Gastroesophageal sphincter (tissue), 4 donors: Measurements from ENCODE around the gene PIP5KL1. TPM values are rescaled to one million over a fixed set of nuclear protein-coding genes. Genes with fewer than 3 reads are reported as not detected.

Source experiments
- ATAC-seq: fragments of 150-250 bp; one replicate; pipeline ENCODE4 v1.9.1; 2016; ENCODE audit warnings: mild to moderate bottlenecking, moderate library complexity
- H3K27ac ChIP-seq, 4 donors: fragments of 200-600 bp; sonication (generic) in 3 of 4; 1 replicate in 3 of 4; 2 replicates in 1 of 4; pipeline ENCODE4 v1.5.1; 2016 to 2019
- H3K27me3 ChIP-seq: fragments of 200-600 bp; sonication (generic); one replicate; pipeline ENCODE4 v1.5.1; 2019
- H3K36me3 ChIP-seq, 2 donors: fragments of 200-600 bp; sonication (generic); one replicate each; pipeline ENCODE4 v1.5.1; 2019; ENCODE audit warnings: control low read depth in 1 of 2
- H3K4me1 ChIP-seq, 3 donors: fragments of 200-600 bp; sonication (generic); 1 replicate in 2 of 3; 2 replicates in 1 of 3; pipeline ENCODE4 v1.5.1; 2016 to 2019; ENCODE audit warnings: control low read depth in 2 of 3
- H3K4me3 ChIP-seq, 2 donors: fragments of 200-600 bp; sonication (generic); one replicate each; pipeline ENCODE4 v1.5.1; 2019; ENCODE audit warnings: mild to moderate bottlenecking in 1 of 2, moderate library complexity in 1 of 2
- H3K9me3 ChIP-seq, 3 donors: fragments of 200-600 bp; sonication (generic); one replicate each; pipeline ENCODE4 v1.5.1; 2017 to 2019; ENCODE audit warnings: control low read depth in 2 of 3
- CTCF ChIP-seq, 4 experiments: fragments of 200-600 bp in 2 of 4; fragments of 450-650 bp in 2 of 4; sonication (generic) in 1 of 4; IDR thresholded peaks; one replicate each; pipeline ENCODE4 v1.5.1; 2017 to 2019; ENCODE audit warnings: antibody characterized with exemption in 4 of 4, mild to moderate bottlenecking in 2 of 4, moderate library complexity in 2 of 4
- EP300 ChIP-seq: sonication (generic); formaldehyde crosslinking; IDR thresholded peaks from one replicate; pipeline ENCODE4 v1.6.1; 2017; ENCODE audit warnings: antibody characterized with exemption, mild to moderate bottlenecking
- POLR2A ChIP-seq, 2 donors: fragments of 450-650 bp; IDR thresholded peaks; one replicate each; pipeline ENCODE4 v1.6.1; 2017; ENCODE audit warnings: antibody characterized with exemption in 2 of 2, mild to moderate bottlenecking in 2 of 2, moderate library complexity in 1 of 2
- POLR2AphosphoS5 ChIP-seq: sonication (generic); formaldehyde crosslinking; IDR thresholded peaks from one replicate; pipeline ENCODE4 v1.6.1; 2017; ENCODE audit warnings: antibody characterized with exemption
- WGBS, 2 donors: methylation state at CpG; one replicate each; pipeline ENCODE4 v1.1.5; 2018; ENCODE audit warnings: low coverage in 1 of 2; 5-methylcytosine and 5-hydroxymethylcytosine counted together
- total RNA-seq, 4 donors: library from RNA; depleted of rRNA; stranded (reverse); fragments of >200 nt; gene quantifications; one replicate each; pipeline ENCODE4 v1.1.0, GENCODE V29; 2016

PIP5KL1 gene
- total RNA-seq, 4 donors from 2014 or later = 0.66 to 3.4 (median 3.1) TPM; not detected in 1

- Histone ChIP-seq H3K9me3 (peaks cover 0 to 13% (median 0%) of the 10 kb centered on the region in 3 donors), H3K4me1 (peaks cover 0 to 25% (median 6%) of the 10 kb centered on the region in 3 donors), H3K36me3 (peaks cover 0 to 88% of the 10 kb centered on the region in 2 donors), H3K4me3 (no peak overlapping the region), H3K27ac (no peak overlapping the region), H3K27me3 (no peaks in the 10 kb centered on the region)
- TF ChIP-seq POLR2AphosphoS5 (no peak), POLR2A (IDR thresholded peaks at IDR 0.05) (no peak), EP300 (no peak), CTCF (IDR thresholded peaks at IDR 0.05) (no peak)
- ATAC-seq = no peak
- WGBS, 2 donors = 82% methylated on average over 3 of the region's 6 CpGs; no CpG with 5 or more reads in 1 of the 2 donors
These were observed 37.7 kb downstream of the PIP5KL1 start for GRCh38 chr9:127892831-127893230.

- WGBS, 2 donors = 83% methylated on average over 1 of the region's 3 CpGs; no CpG with 5 or more reads in 1 of the 2 donors
- Histone ChIP-seq H3K9me3 (peaks cover 0 to 13% (median 0%) of the 10 kb centered on the region in 3 donors), H3K27me3 (no peaks in the 10 kb centered on the region), H3K4me3 (no peak overlapping the region), H3K27ac (no peak overlapping the region), H3K36me3 (peaks cover 0 to 100% of the 10 kb centered on the region in 2 donors), H3K4me1 (peaks cover 0 to 11% (median 0%) of the 10 kb centered on the region in 3 donors)
- no peak for ATAC-seq
- TF ChIP-seq POLR2AphosphoS5 = no peak
- no peak for TF ChIP-seq CTCF (IDR thresholded peaks at IDR 0.05)
- no peak for TF ChIP-seq EP300
These were observed 40.5 kb downstream of the PIP5KL1 start for GRCh38 chr9:127890053-127890452.

GRCh38 chr9:127887792-127888191 is 42.8 kb downstream of the PIP5KL1 start:
- TF ChIP-seq POLR2AphosphoS5 = no peak
- TF ChIP-seq CTCF (IDR thresholded peaks at IDR 0.05) = no peak
- TF ChIP-seq EP300 = no peak
- TF ChIP-seq POLR2A (IDR thresholded peaks at IDR 0.05) = no peak
- H3K27ac ChIP-seq = no peak overlapping the region
- no peak for ATAC-seq
- peaks cover 0 to 2% (median 0%) of the 10 kb centered on the region in 3 donors for H3K9me3 ChIP-seq
- no peaks in the 10 kb centered on the region for H3K27me3 ChIP-seq
- H3K36me3 ChIP-seq = peaks cover 0 to 95% of the 10 kb centered on the region in 2 donors
- WGBS, 2 donors = 68 to 69% methylated on average over 2 of the region's 2 CpGs
- no peak overlapping the region for H3K4me3 ChIP-seq
- peaks cover 0 to 28% (median 0%) of the 10 kb centered on the region in 3 donors for H3K4me1 ChIP-seq

GRCh38 chr9:127886401-127886972 is 44.1 kb downstream of the PIP5KL1 start:
- no peak for ATAC-seq

More at GRCh38 chr9:127886401-127886972, 44.1 kb downstream of the PIP5KL1 start:
- Histone ChIP-seq H3K36me3 (peaks cover 0 to 84% of the 10 kb centered on the region in 2 donors), H3K4me3 (no peak overlapping the region), H3K27ac (no peak overlapping the region), H3K9me3 (no peaks in the 10 kb centered on the region), H3K4me1 (peaks cover 0 to 30% (median 0%) of the 10 kb centered on the region in 3 donors), H3K27me3 (no peaks in the 10 kb centered on the region)
- WGBS, 2 donors = 95 to 97% methylated on average over 4 to 9 of the region's 18 CpGs
- TF ChIP-seq CTCF (IDR thresholded peaks at IDR 0.05) = no peak
- TF ChIP-seq POLR2AphosphoS5 = no peak
- TF ChIP-seq POLR2A (IDR thresholded peaks at IDR 0.05) = no peak
- no peak for TF ChIP-seq EP300
